NCI-H460 (cell line): Measurements from ENCODE around the gene GOLGA6L9. TPM values are rescaled to one million over a fixed set of nuclear protein-coding genes. Genes with fewer than 3 reads are reported as not detected.
"Not testable (repeated sequence)": the region's sequence is repeated elsewhere in the genome, so short reads cannot be mapped to it uniquely, and the experiment has no call there.

ENCODE experiments used
- DNase-seq: peaks from one replicate; pipeline ENCODE4 v3.0.0-alpha.2; 2016; ENCODE audit warnings: low read depth; ENCODE audit errors: extremely low read depth
- polyA plus RNA-seq: library from polyadenylated mRNA; depleted of rRNA; stranded (reverse); fragments of >200 nt; gene quantifications from 2 replicates; pipeline ENCODE4 v1.2.3, GENCODE V29; 2014; cell fraction: nucleus; rRNA removed
- total RNA-seq: library from RNA; depleted of rRNA; stranded (reverse); fragments of >200 nt; shearing (Covaris generic); gene quantifications from 2 replicates; pipeline ENCODE4 v1.2.3, GENCODE V29; 2014; rRNA removed

GOLGA6L9 gene
- total RNA-seq, result 3.8 and 5.4 TPM in 2 replicates
- polyA plus RNA-seq, result 13.3 and 19.4 TPM in 2 replicates

GRCh38 chr15:82429693-82430092 is at the start of gene GOLGA6L9:
Gene GOLGA6L9, plus strand, starts transcription at chr15:82429816. Its CDS starts 264 bp downstream, at chr15:82430080.
- DNase-seq, result not testable (repeated sequence)

GRCh38 chr15:82381330-82381955 is 48.2 kb upstream of the GOLGA6L9 start:
- not testable (repeated sequence) for DNase-seq

- not testable (repeated sequence) for DNase-seq
Measured at GRCh38 chr15:82387209-82387608, 42.4 kb upstream of the GOLGA6L9 start.

DNA sequence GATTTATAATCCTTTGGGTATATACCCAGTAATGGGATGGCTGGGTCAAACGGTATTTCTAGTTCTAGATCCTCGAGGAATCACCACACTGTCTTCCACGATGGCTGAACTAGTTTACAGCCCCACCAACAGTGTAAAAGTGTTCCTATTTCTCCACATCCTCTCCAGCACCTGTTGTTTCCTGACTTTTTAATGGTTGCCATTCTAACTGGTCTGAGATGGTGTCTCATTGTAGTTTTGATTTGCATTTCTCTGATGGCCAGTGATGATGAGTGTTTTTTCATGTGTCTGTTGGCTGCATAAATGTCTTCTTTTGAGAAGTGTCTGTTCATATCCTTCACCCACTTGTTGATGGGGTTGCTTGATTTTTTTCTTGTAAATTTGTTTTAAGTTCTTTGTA is 39.5 kb upstream of the GOLGA6L9 start:
- DNase-seq, result not testable (repeated sequence)

DNA sequence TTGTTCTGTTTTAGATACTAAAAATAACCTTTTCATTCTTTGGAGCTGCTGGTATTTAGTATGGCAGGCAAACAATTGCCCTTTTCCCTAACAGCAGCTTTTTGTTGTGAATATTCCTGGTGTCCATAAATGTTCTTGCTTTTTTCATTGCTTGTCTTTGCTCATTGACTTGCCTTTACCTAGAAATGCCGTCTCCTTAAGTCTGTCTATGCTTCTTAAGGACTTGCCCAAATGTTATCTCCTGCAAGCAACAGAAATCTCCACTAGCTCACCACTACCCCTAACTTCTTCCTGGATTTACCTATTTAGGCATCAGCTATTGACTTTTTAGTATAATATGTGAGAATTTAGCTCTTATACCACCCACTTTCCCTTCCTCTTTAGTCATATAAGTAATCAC is 37.5 kb upstream of the GOLGA6L9 start:
- DNase-seq, result not testable (repeated sequence)

- no peak for DNase-seq
Measured at GRCh38 chr15:82393671-82394070, 35.9 kb upstream of the GOLGA6L9 start.

GRCh38 chr15:82395788-82396187 is 33.8 kb upstream of the GOLGA6L9 start:
- not testable (repeated sequence) for DNase-seq

DNA sequence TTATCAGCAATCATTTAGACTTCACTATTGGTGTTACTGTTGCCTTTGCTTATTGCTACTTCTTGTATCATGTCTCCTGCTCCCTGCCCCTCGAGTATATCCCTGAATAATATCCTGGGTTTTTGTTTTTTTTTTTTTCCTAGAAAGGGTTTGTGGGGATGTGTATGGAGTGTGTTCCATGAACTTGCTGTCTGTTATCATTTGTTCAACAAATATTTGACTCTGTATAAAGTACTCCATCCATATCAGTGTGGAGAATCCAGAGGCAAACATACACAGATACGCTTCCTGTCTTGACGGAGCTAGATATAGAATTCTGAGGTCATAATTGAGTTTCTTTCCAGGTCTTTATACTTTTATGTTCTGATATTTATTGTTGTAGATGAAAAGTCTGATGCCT is 31.8 kb upstream of the GOLGA6L9 start:
- no peak for DNase-seq

GRCh38 chr15:82398785-82399184 is 30.8 kb upstream of the GOLGA6L9 start:
- no peak for DNase-seq

- DNase-seq, result not testable (repeated sequence)
Measured at GRCh38 chr15:82399366-82400103, 30.1 kb upstream of the GOLGA6L9 start.

- DNase-seq, result not testable (repeated sequence)
Measured at GRCh38 chr15:82401918-82402317, 27.7 kb upstream of the GOLGA6L9 start.

DNA sequence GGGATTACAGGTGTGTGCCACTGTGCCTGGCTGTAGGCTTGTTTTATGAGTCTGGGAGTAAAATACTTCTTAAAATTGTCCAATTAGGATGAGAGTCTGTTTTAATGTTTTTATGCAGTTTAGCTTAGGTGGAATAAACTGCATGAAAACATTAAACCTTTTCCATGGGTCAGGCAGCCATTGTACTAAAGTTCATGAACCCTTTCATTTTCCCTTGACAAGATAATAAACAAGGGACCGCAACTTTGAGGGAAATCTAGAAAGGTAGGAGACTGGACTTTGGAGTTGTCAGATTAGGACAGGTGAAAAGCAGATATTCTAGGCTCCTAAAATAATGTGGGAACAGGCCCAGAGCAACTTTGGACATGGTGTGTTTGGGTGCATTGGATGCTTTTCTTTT is 27.3 kb upstream of the GOLGA6L9 start:
- not testable (repeated sequence) for DNase-seq

DNA sequence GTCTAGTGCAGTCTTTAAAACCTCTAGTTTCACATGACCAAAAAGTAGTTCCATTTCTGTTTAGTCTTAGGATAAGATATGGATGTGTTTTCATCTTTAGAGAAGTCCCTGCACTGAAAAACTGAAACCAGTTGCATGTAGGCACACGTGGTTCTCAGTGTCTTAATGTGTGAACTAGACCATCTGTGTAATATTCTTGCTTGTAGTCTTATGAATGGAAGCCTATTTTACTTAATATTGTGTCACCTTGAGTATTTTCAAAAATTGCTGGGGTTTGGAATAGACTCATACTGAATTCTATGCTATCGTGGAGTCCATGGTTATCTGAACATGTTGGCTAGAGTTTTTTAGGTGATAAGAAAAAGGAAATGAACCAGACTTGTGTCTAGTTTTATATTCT is 23.4 kb upstream of the GOLGA6L9 start:
- DNase-seq, result not testable (repeated sequence)

- not testable (repeated sequence) for DNase-seq
Measured at GRCh38 chr15:82410306-82410705, 19.3 kb upstream of the GOLGA6L9 start.

- DNase-seq, result not testable (repeated sequence)
Measured at GRCh38 chr15:82411595-82411994, 18.0 kb upstream of the GOLGA6L9 start.

GRCh38 chr15:82414525-82415191 is 15.0 kb upstream of the GOLGA6L9 start:
- not testable (repeated sequence) for DNase-seq

GRCh38 chr15:82420516-82420915 is 9.1 kb upstream of the GOLGA6L9 start:
- DNase-seq, result not testable (repeated sequence)

GRCh38 chr15:82420966-82421365 is 8.7 kb upstream of the GOLGA6L9 start:
- not testable (repeated sequence) for DNase-seq

DNA sequence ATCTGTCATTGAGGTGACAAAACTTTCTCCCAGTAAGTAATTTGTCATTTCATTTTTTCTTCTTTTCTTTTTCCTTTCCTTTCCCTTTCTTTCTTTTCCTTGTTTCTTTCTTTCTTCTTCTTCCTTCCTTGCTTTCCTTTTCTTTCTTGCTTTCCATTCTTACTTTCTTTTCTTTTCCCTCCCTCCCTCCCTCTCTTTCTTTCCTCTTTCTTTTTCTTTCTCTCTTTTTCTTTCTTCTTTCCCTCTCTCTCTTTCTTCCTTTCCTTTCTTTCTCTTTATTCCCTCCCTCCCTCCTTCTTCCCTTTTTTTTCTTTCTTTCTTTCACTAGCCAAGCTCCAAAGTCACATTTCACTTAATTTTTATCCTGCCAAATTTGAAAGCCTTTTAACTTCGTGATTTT is 2.5 kb upstream of the GOLGA6L9 start:
- not testable (repeated sequence) for DNase-seq

DNA sequence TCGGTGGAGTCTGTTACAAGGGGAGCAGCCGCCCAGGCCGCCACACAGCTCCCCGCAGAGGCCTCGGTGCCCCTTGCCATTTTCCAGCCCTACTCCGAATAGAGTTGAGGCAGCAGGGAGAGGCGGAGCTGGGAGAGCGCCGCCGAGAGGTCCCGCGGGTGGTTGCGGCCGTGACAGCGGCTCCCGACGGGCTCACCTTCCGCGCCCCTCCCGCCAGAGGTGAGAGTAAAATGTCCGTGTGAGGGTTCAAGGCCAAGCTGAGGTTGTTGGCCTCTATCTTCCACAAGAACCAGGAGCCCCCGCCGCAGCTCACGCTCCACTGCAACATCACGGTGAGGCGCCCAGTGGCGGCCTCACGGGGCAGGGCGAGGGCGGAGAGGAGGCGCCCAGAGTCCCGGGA is 15.8 kb downstream of the GOLGA6L9 start:
- DNase-seq, result not testable (repeated sequence)

GRCh38 chr15:82457336-82457735 is 27.7 kb downstream of the GOLGA6L9 start:
- not testable (repeated sequence) for DNase-seq
